Gastroesophageal sphincter (tissue), 3 donors: ENCODE measurements around the gene GLI3.

ENCODE experiments used
- EP300 ChIP-seq: sonication (generic); formaldehyde crosslinking; IDR thresholded peaks from one replicate; pipeline ENCODE4 v1.6.1; 2017; ENCODE audit warnings: antibody characterized with exemption, mild to moderate bottlenecking
- POLR2A ChIP-seq, 2 donors: fragments of 450-650 bp; IDR thresholded peaks; one replicate each; pipeline ENCODE4 v1.6.1; 2017; ENCODE audit warnings: antibody characterized with exemption in 2 of 2, mild to moderate bottlenecking in 2 of 2, moderate library complexity in 1 of 2
- POLR2AphosphoS5 ChIP-seq: sonication (generic); formaldehyde crosslinking; IDR thresholded peaks from one replicate; pipeline ENCODE4 v1.6.1; 2017; ENCODE audit warnings: antibody characterized with exemption
- TF ChIP-seq, protein P1 (sequence below), 4 experiments: fragments of 200-600 bp in 2 of 4; fragments of 450-650 bp in 2 of 4; sonication (generic) in 1 of 4; IDR thresholded peaks; one replicate each; pipeline ENCODE4 v1.5.1; 2017 to 2019; ENCODE audit warnings: antibody characterized with exemption in 4 of 4, mild to moderate bottlenecking in 2 of 4, moderate library complexity in 2 of 4

DNA sequence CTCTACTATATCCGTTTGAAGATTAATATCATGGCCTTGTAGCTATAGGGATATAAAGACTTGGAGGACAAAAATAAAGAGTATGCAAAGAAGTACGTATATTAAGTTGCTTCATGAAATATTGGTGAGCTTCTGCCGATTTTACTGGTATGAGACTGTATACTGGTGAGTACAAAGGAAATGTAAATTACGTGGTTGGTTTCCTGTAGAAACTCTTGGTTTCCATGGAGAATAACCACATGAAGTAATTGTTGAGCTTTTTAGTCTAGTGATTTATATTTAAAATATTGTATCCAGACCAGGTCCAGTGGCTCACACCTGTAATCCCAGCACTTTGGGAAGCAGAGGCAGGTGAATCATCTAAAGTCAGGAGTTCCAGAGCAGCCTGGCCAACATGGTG is 32.2 kb upstream of the GLI3 start:
- TF ChIP-seq, protein P1, sequence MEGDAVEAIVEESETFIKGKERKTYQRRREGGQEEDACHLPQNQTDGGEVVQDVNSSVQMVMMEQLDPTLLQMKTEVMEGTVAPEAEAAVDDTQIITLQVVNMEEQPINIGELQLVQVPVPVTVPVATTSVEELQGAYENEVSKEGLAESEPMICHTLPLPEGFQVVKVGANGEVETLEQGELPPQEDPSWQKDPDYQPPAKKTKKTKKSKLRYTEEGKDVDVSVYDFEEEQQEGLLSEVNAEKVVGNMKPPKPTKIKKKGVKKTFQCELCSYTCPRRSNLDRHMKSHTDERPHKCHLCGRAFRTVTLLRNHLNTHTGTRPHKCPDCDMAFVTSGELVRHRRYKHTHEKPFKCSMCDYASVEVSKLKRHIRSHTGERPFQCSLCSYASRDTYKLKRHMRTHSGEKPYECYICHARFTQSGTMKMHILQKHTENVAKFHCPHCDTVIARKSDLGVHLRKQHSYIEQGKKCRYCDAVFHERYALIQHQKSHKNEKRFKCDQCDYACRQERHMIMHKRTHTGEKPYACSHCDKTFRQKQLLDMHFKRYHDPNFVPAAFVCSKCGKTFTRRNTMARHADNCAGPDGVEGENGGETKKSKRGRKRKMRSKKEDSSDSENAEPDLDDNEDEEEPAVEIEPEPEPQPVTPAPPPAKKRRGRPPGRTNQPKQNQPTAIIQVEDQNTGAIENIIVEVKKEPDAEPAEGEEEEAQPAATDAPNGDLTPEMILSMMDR (IDR thresholded peaks at IDR 0.05) = no peak
- no peak for TF ChIP-seq POLR2A (IDR thresholded peaks at IDR 0.05)
- no peak for TF ChIP-seq EP300
- no peak for TF ChIP-seq POLR2AphosphoS5
